Kidney (tissue), 14 donors: ENCODE results near the gene REEP1. TPM values are rescaled to one million over a fixed set of nuclear protein-coding genes. Genes with fewer than 3 reads are reported as not detected.

Source experiments
- DNase-seq, 5 donors: peaks; one replicate each; pipeline ENCODE4 v3.0.0-alpha.2; 2013 to 2020
- FAIRE-seq: peaks from 2 replicates; lab custom pipeline; 2012; peaks lifted over from hg19 to GRCh38; lab: Jason Lieb, UNC
- H3K27ac ChIP-seq, 2 donors: one replicate each; pipeline ENCODE4 v1.7.0; 2013; ENCODE audit warnings: low read depth in 2 of 2, low read length in 2 of 2, inconsistent platforms in 1 of 2
- H3K27me3 ChIP-seq: one replicate; pipeline ENCODE4 v1.7.1; 2013; ENCODE audit warnings: low read length, inconsistent platforms; ENCODE audit not compliant: control insufficient read depth, insufficient read depth
- H3K36me3 ChIP-seq, 3 donors: one replicate each; pipeline versions ENCODE4 v1.7.0 to v1.7.1; 2013; ENCODE audit warnings: low read length in 3 of 3, control low read depth in 1 of 3, inconsistent platforms in 1 of 3; ENCODE audit not compliant: insufficient read depth in 3 of 3, control insufficient read depth in 2 of 3
- H3K4me1 ChIP-seq, 3 donors: one replicate each; pipeline versions ENCODE4 v1.7.0 to v1.7.1; 2013; ENCODE audit warnings: low read length in 3 of 3, inconsistent platforms in 1 of 3, low read depth in 1 of 3; ENCODE audit not compliant: control insufficient read depth in 2 of 3, insufficient read depth in 2 of 3
- H3K4me3 ChIP-seq, 3 donors: one replicate each; pipeline versions ENCODE4 v1.7.0 to v1.8.1; 2013; ENCODE audit warnings: low read length in 3 of 3, control low read depth in 1 of 3, inconsistent platforms in 1 of 3
- H3K9ac ChIP-seq, 3 donors: one replicate each; pipeline versions ENCODE4 v1.7.0 to v1.7.1; 2013; ENCODE audit warnings: low read length in 3 of 3, control low read depth in 1 of 3, inconsistent platforms in 1 of 3
- H3K9me3 ChIP-seq, 3 donors: one replicate each; pipeline versions ENCODE4 v1.7.0 to v1.7.1; 2013; ENCODE audit warnings: low read length in 3 of 3, control low read depth in 1 of 3, inconsistent platforms in 1 of 3; ENCODE audit not compliant: control insufficient read depth in 2 of 3, insufficient read depth in 1 of 3
- CTCF ChIP-seq: IDR thresholded peaks from 3 replicates; pipeline ENCODE4 v1.5.1; 2012; ENCODE audit warnings: mild to moderate bottlenecking, moderate library complexity, borderline replicate concordance; ENCODE audit not compliant: insufficient read depth; ENCODE audit errors: extremely low read depth
- intact Hi-C: fragments of 100-400 bp; cut with DNase I; formaldehyde crosslinking; loops from one replicate; pipeline ENCODE4 v1.11.1; 2022
- polyA plus RNA-seq: library from polyadenylated mRNA; stranded (reverse); fragments of 350-450 nt; fragmentation: Illumina TruSeq; extraction: RNeasy Lipid Tissue Mini Kit (QIAGEN cat#74804); gene quantifications from one replicate; pipeline ENCODE4 v1.2.3, GENCODE V29; 2014; ENCODE audit warnings: low read depth, low replicate concordance; ENCODE audit not compliant: insufficient read depth
- total RNA-seq: library from RNA; stranded (reverse); fragmentation: NEBNext Ultra II Directional; extraction: Animal tissue kit (Norgen Biotek cat#: 25700); gene quantifications from one replicate; pipeline ENCODE4 v1.2.1, GENCODE V29; 2021
- donor health status: control.
- donor health status: control.
- donor health status: control.
- donor health status: control.
- donor health status: control.
- donor health status: DM: yes; HTN: yes; CAD: no.
- donor health status: Normal renal cell carcinoma (clear cell type).

REEP1 gene
- total and polyA plus RNA-seq, 2 donors from 2014 or later, result 3.3 to 4.3 TPM

DNA sequence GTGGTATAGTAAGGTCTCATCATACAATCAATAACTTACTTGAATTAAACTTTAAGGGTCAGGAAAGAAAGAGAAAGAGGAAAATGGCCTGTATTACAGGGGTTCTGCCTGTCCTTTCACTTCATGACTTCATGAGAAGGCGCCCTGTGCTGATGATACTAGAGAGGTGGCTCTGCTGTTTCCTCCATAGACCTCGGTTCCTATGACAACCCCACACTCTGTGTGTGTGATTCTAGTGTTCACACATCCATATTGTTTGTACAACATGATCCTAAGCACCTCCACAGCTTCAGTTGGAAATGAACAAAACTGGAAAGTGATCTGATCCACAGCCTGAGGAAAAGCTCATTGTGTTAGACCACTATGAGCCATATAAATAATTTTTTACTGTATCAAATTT lies 7.0 kb upstream of the REEP1 start:
- intact Hi-C loops, result no loop called here
- Histone ChIP-seq H3K9ac (no peak overlapping the region), H3K27ac (no peak overlapping the region), H3K4me3 (no peak overlapping the region), H3K9me3 (peaks cover 0 to 2% (median 0%) of the 10 kb centered on the region in 3 donors), H3K27me3 (peaks cover 3% of the 10 kb centered on the region), H3K4me1 (no peaks in the 10 kb centered on the region), H3K36me3 (no peaks in the 10 kb centered on the region)
- DNase-seq (no peak), FAIRE-seq (no peak)
- TF ChIP-seq CTCF, result no peak

- H3K36me3 ChIP-seq, result no peaks in the 10 kb centered on the region
- H3K4me3 ChIP-seq, result no peak overlapping the region
- TF ChIP-seq CTCF, result no peak
- FAIRE-seq (no peak), DNase-seq (no peak)
- H3K27me3 ChIP-seq, result peaks cover 8% of the 10 kb centered on the region
- H3K4me1 ChIP-seq, result no peaks in the 10 kb centered on the region
- H3K27ac ChIP-seq, result no peak overlapping the region
- H3K9ac ChIP-seq, result no peak overlapping the region
- peaks cover 0 to 2% (median 0%) of the 10 kb centered on the region in 3 donors for H3K9me3 ChIP-seq
- intact Hi-C loops, result no loop called here
Measured at GRCh38 chr2:86342488-86342887, 5.1 kb upstream of the REEP1 start.

DNA sequence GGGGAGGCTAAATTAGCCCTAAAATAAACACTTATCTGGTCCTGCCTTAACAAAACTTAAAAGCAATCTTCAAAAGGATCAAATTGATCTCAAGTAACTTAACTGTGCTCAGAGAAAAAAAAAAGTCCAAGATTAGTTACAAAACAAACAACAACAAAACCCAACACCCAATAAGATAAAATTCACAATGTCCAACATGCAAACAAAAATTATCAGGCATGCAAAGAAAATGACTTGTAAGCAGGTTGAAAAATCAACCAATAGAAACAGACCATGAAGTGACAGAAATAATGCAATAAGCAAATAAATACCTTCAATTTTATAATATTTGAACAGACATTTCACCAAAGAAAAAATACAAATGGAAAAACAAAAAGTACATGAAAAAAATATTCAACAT lies 4.0 kb upstream of the REEP1 start:
- DNase-seq (no peak), FAIRE-seq (peak; percentile 17)
- TF ChIP-seq CTCF, result no peak
- Histone ChIP-seq H3K27me3 (peaks cover 8% of the 10 kb centered on the region), H3K9me3 (peaks cover 0 to 2% (median 0%) of the 10 kb centered on the region in 3 donors), H3K4me1 (no peaks in the 10 kb centered on the region), H3K27ac (no peak overlapping the region), H3K9ac (no peak overlapping the region), H3K36me3 (no peaks in the 10 kb centered on the region), H3K4me3 (no peak overlapping the region)
- intact Hi-C loops, result no loop called here

DNA sequence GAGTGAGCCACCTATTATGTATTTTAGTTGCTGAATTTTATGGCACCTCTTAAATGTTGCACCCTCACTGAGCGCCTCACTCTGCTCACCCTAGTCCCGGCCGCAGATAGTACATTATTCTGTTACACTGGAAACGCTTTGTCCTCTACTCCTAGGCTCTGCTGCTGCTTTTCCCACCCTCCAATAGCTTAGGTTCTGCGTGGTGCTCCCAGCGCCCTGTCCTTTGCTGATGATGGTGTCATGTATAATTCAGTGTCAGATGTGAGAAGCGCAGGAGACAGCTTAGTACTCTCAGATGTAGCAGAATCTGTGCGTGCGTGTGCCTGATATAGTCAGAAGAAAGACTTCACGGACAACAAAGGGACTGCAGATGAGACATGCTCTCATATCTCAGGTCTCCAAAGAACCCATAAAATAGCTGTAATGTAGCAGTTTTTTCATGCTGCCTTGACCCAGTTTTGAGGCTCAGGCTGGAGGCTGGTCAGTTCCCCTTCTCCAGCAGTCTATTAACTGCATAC lies 1.4 kb upstream of the REEP1 start:
- Histone ChIP-seq H3K4me3 (no peak overlapping the region), H3K9me3 (peaks cover 0 to 2% (median 0%) of the 10 kb centered on the region in 3 donors), H3K36me3 (no peaks in the 10 kb centered on the region), H3K9ac (no peak overlapping the region), H3K4me1 (no peaks in the 10 kb centered on the region), H3K27ac (no peak overlapping the region), H3K27me3 (peaks cover 8% of the 10 kb centered on the region)
- FAIRE-seq (no peak), DNase-seq (no peak)
- intact Hi-C loops, result no loop called here
- TF ChIP-seq CTCF, result no peak
